HCT116 (cell line): ENCODE data around the gene FOXF2. TPM values are rescaled to one million over a fixed set of nuclear protein-coding genes. Genes with fewer than 3 reads are reported as not detected.

ENCODE experiments used
- ATAC-seq: fragments of 200-7000 bp; cut with Tn5 transposase; 2 replicates; pipeline ENCODE4 v1.9.1; 2020; ENCODE audit warnings: mild to moderate bottlenecking, moderate library complexity
- BruUV-seq: library from RNA; stranded (reverse); fragments of 400-500 nt; replicated peaks from 2 replicates; lab custom pipeline; 2021; lab: Mats Ljungman, UMichigan
- CTCF ChIA-PET: fragments of 300-600 bp; sonication (Branson Sonifier 250); formaldehyde crosslinking; loops from one replicate; lab custom pipeline; 2021; ENCODE audit warnings: antibody characterized with exemption; lab: Charles Lee
- POLR2A ChIA-PET: fragments of 300-600, 350-600 bp; sonication (Branson Sonifier 250); formaldehyde crosslinking; loops from one replicate; lab custom pipeline; 2021; ENCODE audit warnings: antibody characterized with exemption; lab: Charles Lee
- RAD21 ChIA-PET, 2 experiments: fragments of 300-600 bp; sonication (Branson Sonifier 250); formaldehyde crosslinking; loops; one replicate each; lab custom pipeline; 2023; ENCODE audit warnings: low total read pairs in 2 of 2; ENCODE audit not compliant: uncharacterized antibody in 2 of 2, unreplicated experiment in 2 of 2, low non-redundant PET in 1 of 2; lab: Charles Lee
- DNase-seq: peaks from one replicate; pipeline ENCODE4 v3.0.0-alpha.2; 2010; ENCODE audit warnings: low read depth, low spot score
- H2AFZ ChIP-seq: fragments of 200-600 bp; shearing (Covaris generic), sonication (generic); 2 replicates; pipeline ENCODE4 v1.6.1; 2017; ENCODE audit warnings: low read depth, mixed run types, mixed read lengths, antibody characterized with exemption, low read length; ENCODE audit not compliant: poor library complexity, severe bottlenecking
- H3K27ac ChIP-seq: 2 replicates; pipeline ENCODE4 v1.5.1; 2012; ENCODE audit warnings: low read depth, low read length
- H3K27me3 ChIP-seq: fragments of 200-600 bp; sonication (generic); 2 replicates; pipeline ENCODE4 v1.6.1; 2016; ENCODE audit warnings: mixed run types, low read length, mixed read lengths; ENCODE audit not compliant: insufficient read depth
- H3K36me3 ChIP-seq, 2 experiments: fragments of 200-500 bp in 1 of 2; fragments of 200-600 bp in 1 of 2; sonication (Bioruptor generic) in 1 of 2; sonication (generic) in 1 of 2; 2 replicates each; pipeline versions ENCODE4 v1.5.1 to v1.6.1; 2014 to 2016; ENCODE audit warnings: low read length in 2 of 2, inconsistent platforms in 1 of 2, mixed read lengths in 1 of 2, mixed run types in 1 of 2; ENCODE audit not compliant: insufficient read depth in 2 of 2, control insufficient read depth in 1 of 2
- H3K4me1 ChIP-seq, 2 experiments: fragments of 200-600 bp in 1 of 2; sonication (generic) in 1 of 2; 2 replicates each; pipeline versions ENCODE4 v1.5.1 to v1.6.1; 2012 to 2017; ENCODE audit warnings: low read length in 2 of 2, inconsistent platforms in 1 of 2, mild to moderate bottlenecking in 1 of 2, mixed read lengths in 1 of 2, mixed run types in 1 of 2, moderate library complexity in 1 of 2; ENCODE audit not compliant: insufficient read depth in 2 of 2, control insufficient read depth in 1 of 2
- H3K4me2 ChIP-seq: fragments of 200-600 bp; sonication (generic); 2 replicates; pipeline ENCODE4 v1.6.1; 2017; ENCODE audit warnings: mixed run types, low read length, mixed read lengths
- H3K4me3 ChIP-seq, 2 experiments: fragments of 200-600 bp in 1 of 2; sonication (generic) in 1 of 2; replicated peaks in 1 of 2; 2 replicates each; pipeline ENCODE4 v1.5.1; 2011 to 2016; ENCODE audit warnings: low read length in 2 of 2, control low read depth in 1 of 2, low read depth in 1 of 2, mild to moderate bottlenecking in 1 of 2, mixed read lengths in 1 of 2, mixed run types in 1 of 2
- H3K79me2 ChIP-seq: fragments of 200-600 bp; sonication (generic); 2 replicates; pipeline ENCODE4 v1.6.1; 2017; ENCODE audit warnings: mild to moderate bottlenecking, mixed run types, low read length, moderate library complexity, mixed read lengths; ENCODE audit not compliant: insufficient read depth
- H3K9ac ChIP-seq: fragments of 200-600 bp; sonication (generic); 2 replicates; pipeline ENCODE4 v1.6.1; 2016; ENCODE audit warnings: low read length, mixed read lengths
- H3K9me2 ChIP-seq: fragments of 200-600 bp; sonication (generic), shearing (Covaris generic); 2 replicates; pipeline ENCODE4 v1.6.1; 2017; ENCODE audit warnings: mixed run types, mild to moderate bottlenecking, moderate library complexity; ENCODE audit not compliant: insufficient read depth
- H3K9me3 ChIP-seq, 2 experiments: fragments of 200-500 bp in 1 of 2; fragments of 200-600 bp in 1 of 2; sonication (Bioruptor generic) in 1 of 2; sonication (generic) in 1 of 2; 2 replicates each; pipeline ENCODE4 v1.6.1; 2014 to 2017; ENCODE audit warnings: low read length in 2 of 2, mixed read lengths in 2 of 2, inconsistent platforms in 1 of 2, low read depth in 1 of 2, mild to moderate bottlenecking in 1 of 2, mixed run types in 1 of 2, moderate library complexity in 1 of 2; ENCODE audit not compliant: control insufficient read depth in 1 of 2, insufficient read depth in 1 of 2
- H4K20me1 ChIP-seq: fragments of 200-600 bp; sonication (generic), shearing (Covaris generic); 2 replicates; pipeline ENCODE4 v1.6.1; 2017; ENCODE audit warnings: mixed run types, mild to moderate bottlenecking, moderate library complexity; ENCODE audit not compliant: insufficient read depth
- CEBPB ChIP-seq: IDR thresholded peaks from 2 replicates; pipeline ENCODE4 v1.6.1; 2012; ENCODE audit warnings: low read depth
- EGR1 ChIP-seq: IDR thresholded peaks from 2 replicates; pipeline ENCODE4 v1.6.1; 2012; ENCODE audit warnings: low read depth
- EZH2phosphoT487 ChIP-seq: fragments of 200-600 bp; IDR thresholded peaks from 2 replicates; pipeline ENCODE4 v1.6.1; 2018; ENCODE audit warnings: antibody characterized with exemption, borderline replicate concordance
- POLR2A ChIP-seq: IDR thresholded peaks from 2 replicates; pipeline ENCODE4 v1.7.0; 2011; ENCODE audit warnings: borderline replicate concordance; ENCODE audit not compliant: insufficient read depth, insufficient read length; ENCODE audit errors: extremely low read depth
- RAD21 ChIP-seq: IDR thresholded peaks from 2 replicates; pipeline ENCODE4 v1.6.1; 2012; ENCODE audit warnings: low read depth, mild to moderate bottlenecking
- TCF7L2 ChIP-seq: IDR thresholded peaks from 2 replicates; pipeline ENCODE4 v1.7.0; 2011; ENCODE audit warnings: borderline replicate concordance, inconsistent platforms; ENCODE audit not compliant: insufficient read depth, insufficient read length; ENCODE audit errors: extremely low read depth
- YY1 ChIP-seq: IDR thresholded peaks from 2 replicates; pipeline ENCODE4 v1.6.1; 2011; ENCODE audit warnings: low read length, low read depth, moderate library complexity, mild to moderate bottlenecking; ENCODE audit not compliant: insufficient replicate concordance; ENCODE audit errors: extremely low read depth
- ZFX ChIP-seq: fragments of 450-650 bp; IDR thresholded peaks from 2 replicates; pipeline ENCODE4 v1.6.1; 2017
- intact Hi-C: fragments of 100-400 bp; cut with micrococcal nuclease; formaldehyde crosslinking; loops from 2 replicates; pipeline ENCODE4 v1.10.0; 2022
- total RNA-seq: library from RNA; stranded (reverse); gene quantifications from one replicate; pipeline ENCODE4 v1.2.1, GENCODE V29; 2021; ENCODE audit not compliant: unreplicated experiment
- TF ChIP-seq, protein P1 (sequence below): IDR thresholded peaks from 2 replicates; pipeline ENCODE4 v1.6.1; 2012; ENCODE audit warnings: low read depth
- TF ChIP-seq, protein P2 (sequence below): IDR thresholded peaks from 2 replicates; pipeline ENCODE4 v1.6.1; 2012
- TF ChIP-seq, protein P3 (sequence below): IDR thresholded peaks from 2 replicates; pipeline ENCODE4 v1.6.1; 2011; ENCODE audit warnings: mild to moderate bottlenecking, low read length, moderate library complexity; ENCODE audit not compliant: insufficient replicate concordance; ENCODE audit errors: extremely low read depth

Gene FOXF2
- total RNA-seq, 1 experiment from 2014 or later, result not detected

DNA sequence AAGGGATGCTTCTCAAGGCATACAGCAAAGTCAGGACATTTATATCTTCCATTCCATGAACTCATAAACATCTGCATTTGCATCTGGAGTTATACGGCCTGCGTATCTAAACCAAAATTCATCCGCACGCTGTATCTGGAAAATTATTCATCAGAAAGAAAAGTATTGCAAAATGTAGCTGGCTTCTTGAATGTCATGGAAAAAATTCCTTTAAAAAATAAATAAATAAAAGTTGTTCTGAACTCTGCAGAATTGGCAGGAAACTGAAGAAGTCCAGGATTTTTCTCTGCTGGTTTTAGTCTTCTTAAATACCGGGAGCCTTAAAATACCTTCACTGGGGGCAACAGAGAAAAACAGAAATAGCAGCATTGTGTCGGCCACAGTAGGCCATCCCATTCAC is 23.7 kb upstream of the FOXF2 start (continued):
- TF ChIP-seq, protein P1, sequence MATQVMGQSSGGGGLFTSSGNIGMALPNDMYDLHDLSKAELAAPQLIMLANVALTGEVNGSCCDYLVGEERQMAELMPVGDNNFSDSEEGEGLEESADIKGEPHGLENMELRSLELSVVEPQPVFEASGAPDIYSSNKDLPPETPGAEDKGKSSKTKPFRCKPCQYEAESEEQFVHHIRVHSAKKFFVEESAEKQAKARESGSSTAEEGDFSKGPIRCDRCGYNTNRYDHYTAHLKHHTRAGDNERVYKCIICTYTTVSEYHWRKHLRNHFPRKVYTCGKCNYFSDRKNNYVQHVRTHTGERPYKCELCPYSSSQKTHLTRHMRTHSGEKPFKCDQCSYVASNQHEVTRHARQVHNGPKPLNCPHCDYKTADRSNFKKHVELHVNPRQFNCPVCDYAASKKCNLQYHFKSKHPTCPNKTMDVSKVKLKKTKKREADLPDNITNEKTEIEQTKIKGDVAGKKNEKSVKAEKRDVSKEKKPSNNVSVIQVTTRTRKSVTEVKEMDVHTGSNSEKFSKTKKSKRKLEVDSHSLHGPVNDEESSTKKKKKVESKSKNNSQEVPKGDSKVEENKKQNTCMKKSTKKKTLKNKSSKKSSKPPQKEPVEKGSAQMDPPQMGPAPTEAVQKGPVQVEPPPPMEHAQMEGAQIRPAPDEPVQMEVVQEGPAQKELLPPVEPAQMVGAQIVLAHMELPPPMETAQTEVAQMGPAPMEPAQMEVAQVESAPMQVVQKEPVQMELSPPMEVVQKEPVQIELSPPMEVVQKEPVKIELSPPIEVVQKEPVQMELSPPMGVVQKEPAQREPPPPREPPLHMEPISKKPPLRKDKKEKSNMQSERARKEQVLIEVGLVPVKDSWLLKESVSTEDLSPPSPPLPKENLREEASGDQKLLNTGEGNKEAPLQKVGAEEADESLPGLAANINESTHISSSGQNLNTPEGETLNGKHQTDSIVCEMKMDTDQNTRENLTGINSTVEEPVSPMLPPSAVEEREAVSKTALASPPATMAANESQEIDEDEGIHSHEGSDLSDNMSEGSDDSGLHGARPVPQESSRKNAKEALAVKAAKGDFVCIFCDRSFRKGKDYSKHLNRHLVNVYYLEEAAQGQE, result no peak
- TF ChIP-seq, protein P2, sequence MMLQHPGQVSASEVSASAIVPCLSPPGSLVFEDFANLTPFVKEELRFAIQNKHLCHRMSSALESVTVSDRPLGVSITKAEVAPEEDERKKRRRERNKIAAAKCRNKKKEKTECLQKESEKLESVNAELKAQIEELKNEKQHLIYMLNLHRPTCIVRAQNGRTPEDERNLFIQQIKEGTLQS, result no peak
- TF ChIP-seq POLR2A, result no peak

DNA sequence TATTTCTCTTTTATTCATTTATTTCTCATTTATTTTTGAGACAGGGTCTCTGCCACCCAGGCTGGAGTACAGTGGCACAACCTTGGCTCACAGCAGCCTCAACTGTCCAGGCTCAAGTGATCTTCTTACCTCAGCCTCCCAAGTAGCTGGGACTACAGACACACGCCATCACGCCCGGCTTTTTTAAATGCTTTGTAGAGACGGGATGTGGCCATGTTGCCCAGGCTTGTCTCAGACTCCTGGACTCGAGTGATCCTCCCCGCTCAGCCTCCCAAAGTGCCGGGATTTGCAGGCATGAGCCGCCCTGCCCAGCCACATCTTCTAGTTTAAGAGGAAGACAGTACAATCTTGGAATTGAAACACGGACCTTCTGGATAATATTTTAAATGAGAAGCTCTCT is 21.6 kb upstream of the FOXF2 start:
- Histone ChIP-seq H3K79me2 (no peaks in the 10 kb centered on the region), H3K27ac (no peak overlapping the region), H3K9me3 (no peaks in the 10 kb centered on the region), H3K36me3 (no peaks in the 10 kb centered on the region), H3K27me3 (no peaks in the 10 kb centered on the region), H2AFZ (no peak overlapping the region), H3K9me2 (no peaks in the 10 kb centered on the region), H3K9ac (no peak overlapping the region), H3K4me3 (no peak overlapping the region)
- no TSS peak for BruUV-seq
- ChIA-PET POLR2A (no interaction called here), RAD21 (no interaction called here)
- TF ChIP-seq, protein P2, result no peak
- TF ChIP-seq, protein P3, sequence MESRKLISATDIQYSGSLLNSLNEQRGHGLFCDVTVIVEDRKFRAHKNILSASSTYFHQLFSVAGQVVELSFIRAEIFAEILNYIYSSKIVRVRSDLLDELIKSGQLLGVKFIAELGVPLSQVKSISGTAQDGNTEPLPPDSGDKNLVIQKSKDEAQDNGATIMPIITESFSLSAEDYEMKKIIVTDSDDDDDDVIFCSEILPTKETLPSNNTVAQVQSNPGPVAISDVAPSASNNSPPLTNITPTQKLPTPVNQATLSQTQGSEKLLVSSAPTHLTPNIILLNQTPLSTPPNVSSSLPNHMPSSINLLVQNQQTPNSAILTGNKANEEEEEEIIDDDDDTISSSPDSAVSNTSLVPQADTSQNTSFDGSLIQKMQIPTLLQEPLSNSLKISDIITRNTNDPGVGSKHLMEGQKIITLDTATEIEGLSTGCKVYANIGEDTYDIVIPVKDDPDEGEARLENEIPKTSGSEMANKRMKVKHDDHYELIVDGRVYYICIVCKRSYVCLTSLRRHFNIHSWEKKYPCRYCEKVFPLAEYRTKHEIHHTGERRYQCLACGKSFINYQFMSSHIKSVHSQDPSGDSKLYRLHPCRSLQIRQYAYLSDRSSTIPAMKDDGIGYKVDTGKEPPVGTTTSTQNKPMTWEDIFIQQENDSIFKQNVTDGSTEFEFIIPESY, result no peak
- no peak for TF ChIP-seq TCF7L2
- TF ChIP-seq ZFX, result no peak
- TF ChIP-seq POLR2A, result no peak
- no peak for TF ChIP-seq EZH2phosphoT487
- TF ChIP-seq YY1, result no peak
- no peak for TF ChIP-seq CEBPB
- TF ChIP-seq EGR1, result no peak
- no peak for TF ChIP-seq RAD21
- TF ChIP-seq, protein P1, result no peak
- TF ChIP-seq, all 23 proteins: peak for 0
- intact Hi-C loops, result no loop called here
- Histone ChIP-seq H3K4me1 (no peaks in the 10 kb centered on the region), H3K4me2 (no peak overlapping the region), H4K20me1 (no peaks in the 10 kb centered on the region; the same call in 1 of the 2 replicates)
- ATAC-seq, result no peak
- CTCF ChIA-PET, result no interaction called here
- no peak for DNase-seq
